ENCODE data around the gene VRK3. TPM values are rescaled to one million over a fixed set of nuclear protein-coding genes. Genes with fewer than 3 reads are reported as not detected.
A peak's percentile ranks its signal among the peaks of the same experiment; 100 is the strongest.

The VRK3 gene
- total and polyA plus RNA-seq, 2 of the 4 experiments (the other 2 are of a cell fraction), result 28.7 to 35.8 TPM

DNA sequence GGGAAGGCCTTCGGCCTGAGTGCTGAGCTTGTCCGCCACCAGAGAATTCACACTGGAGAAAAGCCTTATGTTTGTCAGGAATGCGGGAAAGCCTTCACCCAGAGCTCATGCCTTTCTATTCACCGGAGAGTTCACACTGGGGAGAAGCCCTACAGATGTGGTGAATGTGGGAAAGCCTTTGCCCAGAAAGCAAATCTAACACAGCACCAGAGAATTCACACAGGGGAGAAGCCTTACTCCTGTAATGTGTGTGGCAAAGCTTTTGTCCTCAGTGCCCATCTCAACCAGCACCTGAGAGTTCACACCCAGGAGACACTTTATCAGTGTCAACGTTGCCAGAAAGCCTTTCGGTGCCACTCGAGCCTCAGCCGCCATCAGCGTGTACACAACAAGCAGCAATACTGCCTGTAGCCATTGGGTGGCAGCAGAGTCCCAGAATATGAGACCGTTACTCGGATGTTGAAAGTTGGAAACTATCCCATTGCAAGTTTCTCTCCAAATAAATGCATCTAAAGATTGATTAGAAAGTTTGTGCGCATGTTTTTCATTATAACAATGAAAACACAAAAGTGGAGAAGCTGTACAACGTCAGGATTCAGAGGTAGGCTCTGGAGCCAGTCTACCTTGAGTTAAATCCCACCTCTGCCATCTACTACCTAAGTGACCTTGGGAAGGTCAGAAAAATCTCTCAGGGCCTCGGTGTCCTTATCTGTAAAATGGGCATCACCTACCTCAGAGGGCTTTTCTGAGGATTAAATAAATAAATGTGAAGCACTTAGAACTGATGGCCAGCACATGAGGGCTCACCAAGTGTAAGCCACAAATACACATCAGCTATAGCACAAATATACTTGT, 21.7 kb upstream of the VRK3 start:
- Histone ChIP-seq H3K4me2 (ENCODE audit: low read depth, low read length) (no peak overlapping the region), H2AFZ (replicated peaks; ENCODE audit: low read length, poor library complexity) (no peak overlapping the region), H3K56ac (ENCODE audit: extremely low read depth, insufficient read depth, low read length) (no peak overlapping the region), H4K20me1 (ENCODE audit: insufficient read depth, low read length) (no peaks in the 10 kb centered on the region), H2BK20ac (ENCODE audit: low read depth, low read length) (no peak overlapping the region), H3K36me3 (ENCODE audit: control insufficient read depth, insufficient read depth, low read length) (peaks cover 50% of the 10 kb centered on the region), H3K4ac (ENCODE audit: low read depth, low read length) (no peak overlapping the region), H2AK9ac (replicated peaks; ENCODE audit: low read depth, low read length, poor library complexity) (no peak overlapping the region), H3K9ac (ENCODE audit: low read depth, low read length) (no peak overlapping the region), H3K27ac (ENCODE audit: insufficient read depth, low read length) (no peak overlapping the region), H2BK15ac (ENCODE audit: low read depth, low read length) (no peak overlapping the region), H3K9me1 (ENCODE audit: insufficient read depth, low read length) (no peaks in the 10 kb centered on the region), H3K14ac (replicated peaks; ENCODE audit: low read depth, low read length) (no peak overlapping the region), H4K8ac (ENCODE audit: low read depth in 2 of 2, low read length in 2 of 2) (no peak overlapping the region), H4K5ac (ENCODE audit: low read depth, low read length) (no peak overlapping the region), H3K18ac (ENCODE audit: low read depth, low read length) (no peak overlapping the region), H3K4me1 (ENCODE audit: control insufficient read depth, insufficient read depth, low read length) (no peaks in the 10 kb centered on the region), H3K4me3 (ENCODE audit: insufficient read depth, low read depth, low read length) (no peak overlapping the region), H4K91ac (ENCODE audit: insufficient read depth, low read depth, low read length) (no peak overlapping the region), H2AK5ac (ENCODE audit: low read depth, low read length) (no peak overlapping the region), H3K23ac (ENCODE audit: low read depth, low read length) (no peak overlapping the region), H2BK120ac (ENCODE audit: low read depth, low read length) (no peak overlapping the region), H3K79me1 (ENCODE audit: low read depth in 1 of 2, low read length in 2 of 2) (no peaks in the 10 kb centered on the region; a peak in 1 of 4 replicates), H3K9me3 (ENCODE audit: control insufficient read depth, insufficient read depth, low read length) (peaks cover 55% of the 10 kb centered on the region), H3K27me3 (ENCODE audit: control insufficient read depth, insufficient read depth, low read length) (no peaks in the 10 kb centered on the region), H2BK5ac (ENCODE audit: low read depth, low read length, poor library complexity, severe bottlenecking) (no peak overlapping the region)
- ATAC-seq (ENCODE audit: low read depth) (no peak), DNase-seq (peak; percentile 18)
- TF ChIP-seq RCOR1 (IDR thresholded peaks at IDR 0.05; ENCODE audit: insufficient replicate concordance, low read length), result no peak
- peak; percentile 46 for TF ChIP-seq SMC3 (IDR thresholded peaks at IDR 0.05; ENCODE audit: low read depth, low read length)
- peak; percentile 52 for TF ChIP-seq RAD21 (IDR thresholded peaks at IDR 0.05; ENCODE audit: low read length)
- TF ChIP-seq ELK1 (IDR thresholded peaks at IDR 0.05; ENCODE audit: borderline replicate concordance, low read depth, low read length), result no peak
- no peak for TF ChIP-seq POLR2A (IDR thresholded peaks at IDR 0.05; ENCODE audit: low read depth, low read length)
- peak; percentile 49 for TF ChIP-seq CTCF (conservative IDR thresholded peaks at IDR 0.05; ENCODE audit: low read depth, low read length)
- 0% methylated on average over 1 of the region's 14 CpGs; no CpG with 5 or more reads in 1 of the 2 experiments for WGBS, 2 experiments (ENCODE audit: extremely low coverage in 2 of 2, insufficient read length in 1 of 2)
- in situ Hi-C loops (cut with MboI; ENCODE audit: low sequenced_read_pairs) (no loop called here), dilution Hi-C loops (cut with HindIII; ENCODE audit: low sequenced_read_pairs, unreplicated experiment) (no loop called here), intact Hi-C loops (cut with micrococcal nuclease) (no loop called here)
- CTCF ChIA-PET, result no interaction called here
- POLR2A ChIA-PET (ENCODE audit: unreplicated experiment), result no interaction called here
- no TSS peak for BruUV-seq (replicated peaks)

All from IMR-90 (cell line).